AG09309 (cell line): ENCODE results near the gene PLAGL1.

Experiments
- DNase-seq: peaks from one replicate; pipeline ENCODE4 v3.0.0-alpha.2; 2010; ENCODE audit warnings: low read depth
- H3K4me3 ChIP-seq: 2 replicates; pipeline ENCODE4 v1.5.1; 2011; ENCODE audit warnings: mild to moderate bottlenecking, low read depth, low read length, moderate library complexity; ENCODE audit not compliant: control insufficient read depth
- TF ChIP-seq, protein P1 (sequence below): IDR thresholded peaks from 2 replicates; pipeline ENCODE4 v1.5.1; 2011; ENCODE audit warnings: mild to moderate bottlenecking, low read depth, low read length, inconsistent platforms; ENCODE audit not compliant: insufficient read depth, control insufficient read depth; ENCODE audit errors: missing control alignments

The PLAGL1 gene

GRCh38 chr6:143958839-143959399 is 49.1 kb downstream of the PLAGL1 start:
- no peak overlapping the region for H3K4me3 ChIP-seq
- TF ChIP-seq, protein P1, sequence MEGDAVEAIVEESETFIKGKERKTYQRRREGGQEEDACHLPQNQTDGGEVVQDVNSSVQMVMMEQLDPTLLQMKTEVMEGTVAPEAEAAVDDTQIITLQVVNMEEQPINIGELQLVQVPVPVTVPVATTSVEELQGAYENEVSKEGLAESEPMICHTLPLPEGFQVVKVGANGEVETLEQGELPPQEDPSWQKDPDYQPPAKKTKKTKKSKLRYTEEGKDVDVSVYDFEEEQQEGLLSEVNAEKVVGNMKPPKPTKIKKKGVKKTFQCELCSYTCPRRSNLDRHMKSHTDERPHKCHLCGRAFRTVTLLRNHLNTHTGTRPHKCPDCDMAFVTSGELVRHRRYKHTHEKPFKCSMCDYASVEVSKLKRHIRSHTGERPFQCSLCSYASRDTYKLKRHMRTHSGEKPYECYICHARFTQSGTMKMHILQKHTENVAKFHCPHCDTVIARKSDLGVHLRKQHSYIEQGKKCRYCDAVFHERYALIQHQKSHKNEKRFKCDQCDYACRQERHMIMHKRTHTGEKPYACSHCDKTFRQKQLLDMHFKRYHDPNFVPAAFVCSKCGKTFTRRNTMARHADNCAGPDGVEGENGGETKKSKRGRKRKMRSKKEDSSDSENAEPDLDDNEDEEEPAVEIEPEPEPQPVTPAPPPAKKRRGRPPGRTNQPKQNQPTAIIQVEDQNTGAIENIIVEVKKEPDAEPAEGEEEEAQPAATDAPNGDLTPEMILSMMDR, result no peak
- no peak for DNase-seq

- TF ChIP-seq, protein P1, result no peak
- DNase-seq, result no peak
- no peak overlapping the region for H3K4me3 ChIP-seq
These were observed 50.3 kb downstream of the PLAGL1 start for GRCh38 chr6:143957679-143958274.

DNA sequence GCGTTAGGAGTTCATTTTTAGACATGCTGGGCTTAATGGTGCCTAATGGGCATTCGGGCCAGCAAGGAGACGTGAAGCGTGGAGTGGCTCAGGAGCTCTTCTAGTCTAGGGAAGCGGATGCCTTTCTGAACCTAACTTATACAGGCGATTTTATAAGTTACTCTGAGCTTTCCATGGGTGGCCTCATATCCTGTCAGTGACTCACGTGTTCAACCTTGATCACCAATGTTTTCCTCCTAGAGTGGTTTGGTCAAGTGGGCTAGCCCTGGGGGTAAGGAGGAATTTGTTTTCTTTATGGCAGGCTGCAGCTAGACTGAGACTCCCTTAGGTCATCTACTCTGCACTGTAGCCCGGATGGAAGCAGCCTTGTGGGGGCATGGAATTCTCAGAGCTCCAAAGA is 52.1 kb downstream of the PLAGL1 start:
- no peak for DNase-seq
- TF ChIP-seq, protein P1, result no peak
- no peak overlapping the region for H3K4me3 ChIP-seq

- no peak overlapping the region for H3K4me3 ChIP-seq
- no peak for DNase-seq
- TF ChIP-seq, protein P1, result no peak
These were observed 54.1 kb downstream of the PLAGL1 start for GRCh38 chr6:143953922-143954321.

GRCh38 chr6:143952947-143953701 is 54.9 kb downstream of the PLAGL1 start:
- no peak for DNase-seq
- TF ChIP-seq, protein P1, result no peak
- H3K4me3 ChIP-seq, result no peak overlapping the region

DNA sequence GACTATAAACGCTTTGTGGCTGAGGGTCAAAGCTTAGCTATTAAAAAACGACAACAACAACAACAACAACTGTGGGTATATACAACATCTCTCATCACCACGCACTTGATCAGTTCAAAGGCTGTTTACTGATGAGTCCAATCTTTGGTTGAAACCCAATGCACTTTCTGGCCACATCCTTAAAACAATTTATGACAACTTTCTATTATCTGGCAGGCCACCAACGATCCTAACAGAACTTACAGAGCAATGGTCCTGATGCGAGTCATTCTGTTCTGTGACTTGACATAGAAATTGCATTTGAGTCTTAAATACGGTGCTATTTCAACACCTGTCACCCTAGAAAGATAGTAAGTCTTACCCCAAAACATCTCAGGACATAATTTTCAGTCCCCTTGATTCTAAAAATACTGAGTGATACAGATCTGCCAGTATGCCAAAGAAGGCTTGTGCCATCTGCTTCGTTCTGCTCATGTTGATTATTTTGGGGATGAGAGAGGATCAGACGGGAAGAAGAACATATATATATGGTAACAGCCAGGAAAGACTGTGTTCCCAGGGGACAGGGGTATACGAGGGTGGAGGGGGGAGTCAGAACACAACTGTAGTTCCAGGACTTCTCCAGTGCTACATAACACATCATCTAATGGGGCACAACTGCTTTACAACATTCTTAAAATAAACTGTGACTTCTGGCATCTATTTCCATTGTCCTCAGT is 55.8 kb downstream of the PLAGL1 start:
- no peak overlapping the region for H3K4me3 ChIP-seq
- TF ChIP-seq, protein P1, result no peak
- no peak for DNase-seq
